ENCODE data around the gene SYNGR2.

GRCh38 chr17:78214016-78214705 lies 45.8 kb downstream of the SYNGR2 start, which contains the start of gene BIRC5:
- no peak for TF ChIP-seq POLR2AphosphoS5 (IDR thresholded peaks at IDR 0.05; ENCODE audit: low read depth, low read length)
- TF ChIP-seq POLR2A (IDR thresholded peaks at IDR 0.05; ENCODE audit: low read depth, low read length), result no peak
